HG02610 (cell line): ENCODE measurements around the gene TMEM26.

Source experiments
- ATAC-seq: cut with Tn5 transposase; IDR thresholded peaks from one replicate; pipeline ENCODE4 v1.9.1; 2021; ENCODE audit warnings: mild to moderate bottlenecking, moderate library complexity; ENCODE audit not compliant: unreplicated experiment

The TMEM26 gene

DNA sequence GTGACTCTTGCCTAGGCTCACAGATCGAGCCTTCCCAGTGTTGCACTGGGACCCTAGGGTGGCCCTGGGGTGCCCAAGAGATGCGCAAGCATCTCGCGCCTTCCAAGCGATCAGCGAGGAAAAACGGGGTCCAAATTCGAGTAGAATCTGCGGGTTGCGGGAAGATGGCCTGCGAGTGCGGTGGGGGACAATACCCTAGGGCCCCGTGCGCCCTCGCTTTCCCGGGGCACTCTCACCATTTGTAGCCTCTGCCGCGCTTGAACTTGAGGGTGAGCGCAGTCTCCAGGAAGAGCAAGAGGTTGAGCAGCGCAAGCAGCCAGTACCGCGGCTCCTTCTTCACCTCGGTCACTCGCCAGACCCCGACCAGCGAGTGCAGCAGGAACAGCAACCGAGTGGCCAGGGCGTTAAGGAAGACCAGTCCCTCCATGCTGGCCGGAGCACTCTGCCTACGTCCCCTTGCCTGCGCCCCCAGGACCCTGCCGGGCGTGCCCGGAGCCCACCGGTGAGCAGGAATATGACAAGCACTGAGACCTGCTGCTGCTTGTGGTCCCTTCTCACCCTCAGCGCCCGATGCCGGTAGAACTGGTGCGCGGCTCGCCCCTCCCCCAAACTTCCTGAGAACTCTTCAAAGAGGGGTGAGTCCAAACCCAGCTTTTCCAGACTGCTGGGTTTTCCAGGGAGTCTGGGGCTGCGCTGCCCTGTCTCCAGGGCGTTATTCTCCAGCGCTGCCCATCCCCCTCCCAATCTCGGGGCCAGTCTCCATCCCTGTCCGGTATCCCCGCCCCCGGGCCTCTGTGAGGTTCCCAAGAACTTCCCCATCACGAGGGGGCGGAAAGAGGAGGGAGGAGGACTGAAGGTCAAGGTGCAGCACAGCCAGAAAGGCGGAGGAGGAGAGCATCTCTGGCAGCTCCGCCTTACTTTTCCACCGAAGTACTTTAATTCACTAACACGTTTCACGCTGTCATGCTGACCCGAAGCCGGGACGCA, at the start of gene TMEM26:
Gene TMEM26, minus strand, starts transcription at position 727 of the 987 bp plus-strand sequence. Its CDS starts 300 bp downstream, at position 427.
- no peak for ATAC-seq

DNA sequence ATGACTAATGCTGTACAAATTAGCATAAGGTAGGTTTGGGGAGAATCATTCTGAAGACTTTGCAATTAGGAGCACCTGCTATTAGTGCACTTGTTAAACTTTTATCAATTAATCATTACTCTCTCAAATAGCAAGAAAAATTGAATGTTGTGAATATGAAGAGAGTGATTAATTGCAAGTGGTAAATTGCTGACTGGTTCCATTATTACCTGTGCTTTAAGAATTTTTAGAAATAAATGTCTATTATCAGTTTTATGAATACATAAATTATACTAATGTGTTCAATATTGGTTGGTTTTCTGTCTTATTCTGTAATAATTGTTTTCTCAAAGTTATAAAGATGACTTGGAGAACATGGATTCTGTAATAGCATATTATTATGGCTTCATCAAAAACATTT, 47.3 kb upstream of the TMEM26 start:
- ATAC-seq = no peak

DNA sequence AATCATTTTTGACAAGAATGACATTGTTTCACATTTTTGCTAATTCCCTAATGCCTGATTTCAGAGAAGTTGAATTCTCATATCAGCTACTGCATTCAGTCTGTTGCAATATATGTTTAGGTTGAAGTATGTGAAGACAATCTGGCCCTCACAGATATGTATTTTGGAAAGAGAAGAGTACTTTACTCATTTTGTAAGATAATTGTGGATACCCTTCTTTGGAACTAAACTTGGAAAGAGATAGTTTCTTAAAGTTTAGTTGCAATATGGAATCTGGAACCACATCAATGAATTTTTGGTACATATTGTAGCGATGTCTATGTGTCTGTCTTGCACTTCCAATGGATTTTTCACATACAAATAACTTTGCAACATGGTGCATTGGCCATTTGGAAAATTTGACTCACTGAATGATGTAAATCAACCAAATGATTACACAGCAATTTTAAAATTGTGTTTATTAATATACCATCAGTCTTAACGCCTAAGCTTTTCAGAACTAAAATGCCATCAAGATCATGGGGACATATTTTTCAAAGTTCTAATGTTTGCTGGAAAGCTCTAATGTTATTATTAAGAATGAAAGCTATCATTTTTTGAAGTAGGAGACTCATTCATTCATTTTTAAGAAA, 39.3 kb upstream of the TMEM26 start:
- ATAC-seq = no peak

DNA sequence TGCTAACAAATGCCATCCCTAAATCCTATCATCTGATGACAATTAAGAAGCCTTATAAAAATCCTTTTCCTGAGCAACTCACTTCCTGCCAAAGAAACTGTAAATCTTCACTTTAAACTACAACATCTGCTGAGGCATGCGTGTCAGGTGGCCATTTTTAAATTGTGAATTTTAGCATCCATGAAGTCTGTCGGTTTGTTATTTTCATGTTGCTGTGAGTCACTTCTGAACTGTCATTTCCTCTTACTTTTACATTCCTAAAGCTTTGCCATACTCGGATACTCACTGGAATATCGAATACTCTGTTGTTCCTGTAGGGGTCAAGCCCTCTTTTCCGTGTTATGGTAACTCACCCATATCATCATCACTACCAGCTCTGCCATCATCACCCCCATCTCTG, 34.3 kb upstream of the TMEM26 start:
- no peak for ATAC-seq

- ATAC-seq = no peak
Measured at GRCh38 chr10:61486738-61487396, 33.7 kb upstream of the TMEM26 start.

GRCh38 chr10:61486251-61486650, 33.1 kb upstream of the TMEM26 start:
- ATAC-seq = no peak

DNA sequence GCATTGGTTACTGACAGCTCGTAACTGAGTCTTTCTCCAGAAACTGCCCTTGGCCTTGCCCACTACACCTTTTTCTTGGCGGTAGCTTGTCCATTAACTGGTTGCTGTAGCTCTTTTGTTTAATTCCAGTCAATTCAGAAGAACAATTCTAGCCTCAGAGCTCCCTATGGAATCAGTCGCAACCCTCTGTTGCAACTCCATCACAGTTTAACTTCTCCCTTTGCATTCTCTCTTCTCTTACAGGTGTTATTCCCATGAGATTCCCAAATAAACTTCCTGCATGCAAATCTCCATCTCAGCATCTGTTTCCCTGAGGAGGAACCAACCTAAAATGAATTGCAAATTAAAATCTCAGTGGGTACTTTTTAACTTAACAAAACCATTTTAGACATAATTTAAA, 28.4 kb upstream of the TMEM26 start:
- ATAC-seq = no peak

DNA sequence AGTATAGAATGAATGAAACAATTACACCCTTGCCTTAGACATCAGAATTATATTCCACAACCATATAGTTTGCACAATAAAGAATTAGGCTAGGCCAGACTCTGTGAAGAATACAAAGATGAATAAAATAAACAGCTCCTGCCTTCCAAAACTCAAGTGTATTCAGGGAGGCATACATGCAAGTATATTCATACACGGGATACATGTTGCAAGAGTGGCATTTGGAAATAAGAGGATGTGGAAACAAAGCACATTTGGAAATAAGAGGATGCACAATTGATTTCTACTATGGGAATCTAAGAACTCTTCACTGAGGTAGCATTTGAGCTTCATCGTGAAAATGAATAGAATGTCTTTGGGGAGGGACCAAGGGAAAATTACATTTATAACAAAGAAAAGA, 27.0 kb upstream of the TMEM26 start:
- no peak for ATAC-seq

GRCh38 chr10:61478621-61479312, 25.6 kb upstream of the TMEM26 start:
- no peak for ATAC-seq

GRCh38 chr10:61477451-61477850, 24.3 kb upstream of the TMEM26 start:
- ATAC-seq = no peak

GRCh38 chr10:61476529-61476928, 23.3 kb upstream of the TMEM26 start:
- ATAC-seq = no peak

DNA sequence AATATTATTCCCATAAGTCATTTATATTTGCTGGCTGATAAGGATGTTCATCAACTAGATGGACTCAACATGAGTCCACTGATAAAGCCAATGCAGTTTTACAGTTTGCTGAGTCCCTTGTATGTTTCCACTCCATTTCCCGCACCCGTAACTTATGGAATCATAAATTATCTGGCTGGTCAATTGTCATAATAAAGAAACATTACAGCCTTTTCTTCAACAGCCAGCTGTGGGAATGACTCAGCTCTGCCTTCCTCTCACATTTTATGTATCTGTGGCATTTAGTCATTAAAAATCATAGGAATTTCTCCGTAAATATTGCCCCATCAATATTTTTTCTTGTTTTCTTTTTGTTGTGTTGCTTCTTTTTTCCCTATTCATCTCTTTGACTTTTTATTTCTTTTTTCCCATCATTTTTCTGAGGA, 22.3 kb upstream of the TMEM26 start:
- ATAC-seq = no peak

DNA sequence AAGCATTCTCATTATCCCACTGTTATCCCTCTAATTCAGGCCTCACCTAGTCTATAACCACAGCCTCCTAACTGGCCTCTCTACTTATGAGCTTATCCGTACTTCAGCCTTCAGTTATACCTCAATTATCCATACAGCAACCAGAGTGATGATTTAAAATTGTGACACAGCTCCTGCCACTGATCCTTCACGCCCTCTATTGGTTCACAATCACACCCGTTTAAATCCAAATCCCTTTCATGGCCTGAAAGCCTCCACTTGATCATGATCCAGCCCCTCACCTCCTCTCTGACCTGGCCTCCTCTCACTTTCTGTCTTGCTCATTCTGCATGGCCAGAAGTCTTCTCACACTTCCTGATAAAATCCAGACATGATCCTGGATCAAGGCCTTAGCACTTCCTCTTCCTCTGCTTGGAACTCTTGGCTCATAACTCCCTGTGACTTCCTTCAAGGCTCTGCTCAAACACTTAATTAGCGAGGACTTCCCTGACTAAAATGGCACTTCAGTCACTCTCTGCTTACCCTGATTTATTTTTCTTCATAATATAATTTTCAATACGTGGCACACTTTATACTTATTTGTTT, 19.0 kb upstream of the TMEM26 start:
- ATAC-seq = no peak

DNA sequence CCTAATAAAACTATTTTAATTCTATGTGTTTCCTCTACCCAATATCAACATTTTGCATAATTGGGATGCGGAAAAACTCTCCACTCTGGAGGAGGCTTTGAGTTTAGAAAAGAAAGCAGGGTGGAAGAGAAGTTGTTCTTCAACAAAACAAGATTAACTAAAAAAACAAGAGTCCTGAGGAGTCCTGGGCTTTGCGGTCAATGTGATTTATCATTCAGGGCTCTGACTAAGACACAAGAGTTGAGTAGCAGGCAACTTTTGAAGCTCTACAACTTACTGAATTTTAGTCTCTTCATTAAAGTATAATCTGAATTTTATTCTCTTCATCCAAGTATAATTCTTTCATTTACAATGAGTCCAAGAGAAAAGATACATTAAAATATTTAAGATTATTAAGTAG, 18.3 kb upstream of the TMEM26 start:
- ATAC-seq = no peak

DNA sequence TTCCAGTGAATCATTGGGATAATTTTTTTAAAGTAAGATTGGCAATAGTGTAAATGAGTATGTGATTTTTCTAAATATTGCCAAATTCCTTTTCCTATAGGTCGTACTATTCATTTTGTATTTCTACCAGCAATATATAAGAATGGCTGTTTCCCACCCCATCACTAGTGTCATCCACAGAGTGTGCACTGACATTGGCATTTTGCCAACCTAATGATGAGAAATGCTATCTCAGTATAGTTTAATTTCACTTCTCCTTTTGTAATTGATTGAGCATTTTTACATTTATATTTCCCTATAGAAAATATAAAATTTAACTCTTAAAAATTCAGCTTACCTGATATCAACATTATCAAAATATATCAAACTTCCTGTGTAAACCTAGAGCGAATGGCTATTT, 17.6 kb upstream of the TMEM26 start:
- no peak for ATAC-seq

DNA sequence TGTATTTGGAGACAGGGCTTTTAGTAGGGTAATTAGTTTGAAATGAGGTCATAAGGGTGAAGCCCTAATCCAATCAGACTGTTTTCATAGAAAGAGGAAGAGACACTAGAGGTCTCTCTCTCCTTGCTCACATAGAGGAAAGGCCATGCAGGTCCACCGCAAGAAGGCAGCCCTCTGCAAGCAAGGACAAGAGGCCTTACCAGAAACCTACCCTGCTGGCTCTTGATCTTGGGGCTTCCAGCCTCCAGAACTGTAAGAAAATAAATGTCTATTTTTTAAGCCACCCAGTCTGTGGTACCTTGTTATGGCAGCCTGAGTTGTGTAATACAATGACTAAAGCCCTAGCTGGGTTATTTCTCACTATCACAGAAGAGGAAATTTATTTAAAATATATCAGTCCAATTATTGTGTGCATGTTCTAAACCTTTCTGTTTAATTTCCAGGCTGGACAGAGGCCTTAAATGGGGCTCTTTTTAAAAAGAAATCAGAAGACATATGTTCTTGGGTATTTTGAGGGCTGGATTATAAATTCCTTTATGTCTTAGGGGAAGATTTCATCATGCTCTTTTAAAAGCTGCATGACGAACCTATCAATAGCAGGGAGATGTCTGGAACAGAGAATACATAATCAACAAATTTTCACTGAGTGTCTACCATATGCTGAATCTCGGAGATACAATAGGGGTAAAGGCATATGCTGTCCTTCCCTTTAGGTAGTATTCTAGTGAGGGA, 12.9 kb upstream of the TMEM26 start:
- ATAC-seq = no peak

DNA sequence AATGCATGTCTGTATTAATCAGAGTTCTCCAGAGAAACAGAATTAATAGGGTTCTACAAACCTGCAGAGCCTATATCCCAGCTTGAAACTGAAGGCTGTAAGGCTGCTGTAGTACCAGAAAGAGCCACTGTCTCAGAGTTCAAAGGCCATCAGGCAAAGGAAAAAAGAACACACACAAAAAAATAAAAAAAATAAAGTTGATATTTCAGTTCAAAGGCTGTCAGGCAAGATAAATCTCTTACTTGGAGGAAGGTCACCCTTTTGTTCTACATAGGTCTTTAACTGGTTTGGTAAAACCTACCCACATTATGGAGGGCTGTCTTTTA, 12.0 kb upstream of the TMEM26 start:
- no peak for ATAC-seq

DNA sequence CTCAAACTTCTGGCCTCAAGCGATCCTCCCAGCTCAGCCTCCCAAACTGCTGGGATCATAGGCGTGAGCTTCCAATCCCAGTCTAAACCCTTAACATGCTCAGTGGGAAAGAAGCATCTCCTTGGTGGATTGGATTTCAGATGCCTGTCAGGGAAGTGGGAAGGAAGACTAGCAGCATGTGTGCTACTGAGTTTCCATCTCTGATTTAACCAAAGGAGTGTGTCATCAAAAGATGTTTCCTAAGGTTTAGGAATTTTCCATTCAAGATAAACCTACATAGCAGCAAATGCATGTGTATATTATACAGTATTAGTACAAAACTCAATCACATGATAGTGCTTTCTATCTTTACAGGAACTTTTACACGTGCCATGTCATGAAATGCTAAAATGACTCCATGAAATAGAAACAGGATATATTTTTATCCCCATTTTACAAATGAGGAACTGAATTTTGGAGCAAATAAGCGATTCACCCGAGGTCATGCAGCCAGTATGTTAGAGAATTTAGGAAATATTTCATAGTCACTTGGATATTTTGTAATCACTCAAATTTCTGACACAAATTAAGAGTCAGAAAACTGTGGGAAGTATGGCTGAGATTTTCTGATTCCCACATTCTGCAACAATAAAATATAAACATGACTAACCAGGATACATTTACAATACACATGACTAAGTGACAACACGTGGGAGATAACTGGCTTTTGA, 11.4 kb upstream of the TMEM26 start:
- ATAC-seq = no peak
